NCI-H226 (cell line): ENCODE data around the gene LCMT2.

Source experiments
- DNase-seq: peaks from one replicate; pipeline ENCODE4 v3.0.0-alpha.2; 2015

Gene LCMT2, protein sequence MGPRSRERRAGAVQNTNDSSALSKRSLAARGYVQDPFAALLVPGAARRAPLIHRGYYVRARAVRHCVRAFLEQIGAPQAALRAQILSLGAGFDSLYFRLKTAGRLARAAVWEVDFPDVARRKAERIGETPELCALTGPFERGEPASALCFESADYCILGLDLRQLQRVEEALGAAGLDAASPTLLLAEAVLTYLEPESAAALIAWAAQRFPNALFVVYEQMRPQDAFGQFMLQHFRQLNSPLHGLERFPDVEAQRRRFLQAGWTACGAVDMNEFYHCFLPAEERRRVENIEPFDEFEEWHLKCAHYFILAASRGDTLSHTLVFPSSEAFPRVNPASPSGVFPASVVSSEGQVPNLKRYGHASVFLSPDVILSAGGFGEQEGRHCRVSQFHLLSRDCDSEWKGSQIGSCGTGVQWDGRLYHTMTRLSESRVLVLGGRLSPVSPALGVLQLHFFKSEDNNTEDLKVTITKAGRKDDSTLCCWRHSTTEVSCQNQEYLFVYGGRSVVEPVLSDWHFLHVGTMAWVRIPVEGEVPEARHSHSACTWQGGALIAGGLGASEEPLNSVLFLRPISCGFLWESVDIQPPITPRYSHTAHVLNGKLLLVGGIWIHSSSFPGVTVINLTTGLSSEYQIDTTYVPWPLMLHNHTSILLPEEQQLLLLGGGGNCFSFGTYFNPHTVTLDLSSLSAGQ

DNA sequence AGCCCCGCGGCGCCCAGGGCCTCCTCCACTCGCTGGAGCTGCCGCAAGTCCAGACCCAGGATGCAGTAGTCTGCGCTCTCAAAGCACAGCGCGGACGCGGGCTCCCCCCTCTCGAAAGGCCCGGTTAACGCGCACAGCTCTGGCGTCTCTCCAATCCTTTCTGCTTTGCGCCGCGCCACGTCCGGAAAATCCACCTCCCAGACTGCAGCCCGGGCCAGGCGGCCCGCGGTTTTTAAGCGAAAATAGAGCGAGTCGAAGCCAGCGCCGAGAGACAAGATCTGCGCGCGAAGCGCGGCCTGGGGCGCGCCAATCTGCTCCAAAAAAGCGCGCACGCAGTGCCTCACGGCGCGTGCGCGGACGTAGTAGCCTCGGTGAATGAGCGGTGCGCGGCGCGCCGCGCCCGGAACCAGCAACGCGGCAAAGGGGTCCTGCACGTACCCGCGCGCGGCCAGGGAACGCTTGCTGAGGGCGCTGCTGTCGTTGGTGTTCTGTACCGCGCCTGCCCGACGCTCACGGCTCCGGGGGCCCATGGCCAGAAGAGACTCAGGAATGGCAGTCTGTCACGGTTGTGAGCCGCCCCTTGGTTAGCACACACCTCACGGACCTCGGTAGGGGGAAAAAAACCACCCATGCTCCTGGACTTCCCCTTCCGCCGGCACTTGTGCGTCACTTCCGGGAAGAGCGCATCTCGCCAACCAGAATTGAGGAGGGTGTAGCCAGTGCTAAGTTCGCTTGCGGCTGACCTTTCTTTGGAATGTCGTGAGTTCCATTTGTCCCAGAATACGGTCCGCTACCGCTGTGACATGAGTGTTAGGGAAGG, at the start of gene LCMT2:
Gene LCMT2, minus strand, starts transcription at position 614 of the 820 bp plus-strand sequence. Its CDS starts 84 bp downstream, at position 530.
- DNase-seq, result peak; percentile 77

DNA sequence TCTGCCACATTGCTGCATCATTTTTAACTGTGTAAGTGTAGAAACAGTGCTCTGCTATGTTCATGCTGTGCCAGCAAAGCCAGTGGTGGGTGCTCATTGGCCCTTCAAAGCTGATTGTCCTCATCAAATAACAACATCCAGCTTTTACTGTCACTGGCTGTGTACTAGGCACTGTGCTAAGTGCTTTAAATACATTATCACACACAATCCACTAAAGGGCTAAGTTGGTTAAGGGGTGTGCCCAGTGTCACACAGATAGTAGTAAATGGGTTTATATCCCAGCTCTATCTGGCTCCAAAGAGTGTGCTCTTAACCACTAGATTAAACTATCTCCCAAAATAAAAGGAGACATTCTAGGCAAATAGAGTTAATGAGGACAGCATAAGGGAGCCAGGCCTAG, 48.2 kb upstream of the LCMT2 start:
- DNase-seq, result no peak

DNA sequence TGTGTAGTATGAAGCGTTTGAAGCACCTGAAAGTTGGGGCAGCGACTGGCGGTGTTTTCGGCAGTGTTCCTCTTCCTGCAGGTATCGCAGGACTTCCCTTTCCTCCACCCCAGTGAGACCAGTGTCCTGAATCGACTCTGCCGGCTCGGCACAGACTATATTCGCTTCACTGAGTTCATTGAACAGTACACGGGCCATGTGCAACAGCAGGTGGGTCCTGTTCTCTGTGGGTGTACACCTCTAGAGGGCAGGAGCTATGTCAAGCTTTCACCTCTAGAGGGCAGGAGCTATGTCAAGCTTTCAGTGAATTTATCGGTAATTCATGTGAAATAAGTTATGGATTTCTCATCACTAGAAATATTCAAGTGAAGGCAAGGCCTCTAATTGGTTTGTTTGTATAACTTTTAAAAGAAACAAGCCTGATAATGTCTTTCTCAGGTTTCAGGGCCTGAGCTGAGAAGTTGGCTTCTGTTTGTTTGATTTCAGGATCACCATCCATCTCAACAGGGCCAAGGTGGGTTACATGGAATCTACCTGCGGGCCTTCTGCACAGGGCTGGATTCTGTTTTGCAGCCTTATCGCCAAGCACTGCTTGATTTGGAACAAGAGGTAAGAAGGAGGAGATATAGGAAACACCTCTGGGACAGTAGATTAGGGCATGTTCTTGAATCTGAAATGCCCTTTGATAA, 45.8 kb upstream of the LCMT2 start:
- DNase-seq, result no peak

GRCh38 chr15:43370975-43371974, 40.9 kb upstream of the LCMT2 start, which contains the start of the genes TUBGCP4 and ZSCAN29:
Gene TUBGCP4 (plus strand): TSS chr15:43371101. CDS start chr15:43371355, 254 bp downstream.
Gene ZSCAN29 (minus strand): TSS chr15:43371043. CDS start chr15:43369913, 1,130 bp downstream.
- peak; percentile 54 for DNase-seq

DNA sequence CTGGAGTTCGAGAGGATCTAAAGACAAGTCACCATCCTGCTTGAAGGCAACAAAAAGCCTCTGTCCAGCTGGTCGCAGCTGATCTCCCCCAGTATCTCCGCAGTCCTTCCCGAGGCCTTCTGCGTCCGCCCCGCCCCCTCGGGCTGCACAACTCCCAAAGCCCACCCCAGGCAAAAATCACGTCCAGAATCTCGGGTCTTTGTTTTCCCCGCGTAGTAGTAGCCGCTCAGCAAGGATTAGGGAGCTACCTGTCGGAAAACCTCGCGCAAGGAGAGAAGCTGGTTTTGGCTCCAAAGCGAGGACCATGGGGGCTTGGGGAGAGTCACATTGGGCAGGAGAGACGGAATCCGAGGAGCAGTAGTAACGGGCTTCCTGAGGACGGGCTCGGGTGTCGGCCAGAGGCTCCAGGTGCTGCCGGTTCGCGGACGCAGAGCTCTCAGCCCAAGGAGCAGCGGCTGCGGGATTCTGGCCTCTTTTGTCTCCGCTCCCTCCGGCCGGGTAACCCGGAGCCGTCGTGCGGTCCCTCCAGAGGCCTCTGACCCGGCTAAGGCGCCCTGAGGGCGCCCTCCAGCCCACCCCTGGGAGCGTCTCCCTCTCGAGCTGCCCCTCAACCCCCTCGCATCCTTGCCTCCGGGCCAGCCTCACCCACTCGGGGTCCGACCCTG, 40.1 kb upstream of the LCMT2 start:
- no peak for DNase-seq

GRCh38 chr15:43361313-43361903, 31.0 kb upstream of the LCMT2 start:
- DNase-seq, result no peak

- no peak for DNase-seq
These were observed 30.4 kb upstream of the LCMT2 start for GRCh38 chr15:43360821-43361220.

- no peak for DNase-seq
These were observed 22.5 kb upstream of the LCMT2 start for GRCh38 chr15:43352693-43353382.

- no peak for DNase-seq
These were observed 16.7 kb upstream of the LCMT2 start for GRCh38 chr15:43347114-43347513.

- DNase-seq, result no peak
These were observed 15.9 kb upstream of the LCMT2 start for GRCh38 chr15:43346305-43346704.

DNA sequence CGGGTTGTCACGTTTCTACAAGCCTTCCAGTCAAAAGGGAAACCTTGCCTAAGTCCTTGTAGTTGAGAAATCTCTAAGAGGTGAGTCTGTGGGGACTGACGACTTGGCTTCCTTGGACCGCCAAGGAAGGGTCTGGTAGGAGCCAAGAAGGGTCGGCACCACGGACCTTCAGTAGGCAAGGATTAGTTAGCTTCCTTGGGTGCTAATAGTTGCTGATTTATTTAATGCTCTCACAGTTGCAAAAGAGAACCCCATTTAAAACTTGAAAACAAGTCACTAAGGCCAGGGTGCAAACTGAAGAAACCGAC, 361 bp upstream of the LCMT2 start:
- DNase-seq, result no peak

- DNase-seq, result peak; percentile 1
These were observed 985 bp downstream of the LCMT2 start for GRCh38 chr15:43329217-43329959.

- DNase-seq, result no peak
These were observed 5.2 kb downstream of the LCMT2 start for GRCh38 chr15:43325039-43325684.

- DNase-seq, result no peak
These were observed 11.2 kb downstream of the LCMT2 start for GRCh38 chr15:43318990-43319771.

- no peak for DNase-seq
These were observed 12.7 kb downstream of the LCMT2 start for GRCh38 chr15:43317566-43318184.

DNA sequence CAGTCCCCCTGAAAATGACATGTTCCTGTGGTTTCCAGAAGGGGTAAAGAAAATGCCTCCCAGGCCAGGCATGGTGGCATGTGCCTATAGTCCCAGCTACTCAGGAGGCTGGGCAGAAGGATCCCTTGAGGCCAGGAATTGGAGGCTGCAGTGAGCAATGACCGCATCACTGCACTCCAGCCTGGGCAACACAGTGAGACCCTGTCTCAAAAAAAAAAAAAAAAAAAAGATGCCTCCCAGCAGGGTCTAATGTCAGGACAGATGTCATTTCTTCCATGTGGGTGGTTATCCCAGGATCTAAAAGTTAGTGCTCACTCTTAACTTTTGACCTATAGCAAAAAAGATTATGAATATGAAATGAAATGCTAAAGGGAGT, 13.4 kb downstream of the LCMT2 start:
- no peak for DNase-seq
